ENCODE measurements around the gene PTPRN2. TPM values are rescaled to one million over a fixed set of nuclear protein-coding genes. Genes with fewer than 3 reads are reported as not detected.

Gene PTPRN2
- total and polyA plus RNA-seq, 9 of the 15 experiments (the other 6 are each of a cell fraction or from before 2014, with no cell fraction given): not detected

DNA sequence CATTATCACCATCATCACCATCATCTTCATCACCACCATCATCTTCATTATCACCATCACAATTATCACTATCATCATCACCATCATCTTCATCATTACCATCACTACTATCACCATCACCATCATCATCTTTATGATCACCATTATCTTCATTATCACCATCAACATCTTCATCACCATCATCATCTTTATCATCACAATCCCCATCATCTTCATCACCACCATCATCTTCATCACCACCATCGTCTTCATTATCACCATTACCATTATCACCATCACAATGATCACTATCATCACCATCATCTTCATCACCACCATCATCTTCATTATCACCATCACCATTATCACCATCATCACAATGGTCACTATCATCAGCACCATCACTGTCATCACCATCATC, 621.1 kb downstream of the PTPRN2 start (continued):
- TF ChIP-seq, protein P1, sequence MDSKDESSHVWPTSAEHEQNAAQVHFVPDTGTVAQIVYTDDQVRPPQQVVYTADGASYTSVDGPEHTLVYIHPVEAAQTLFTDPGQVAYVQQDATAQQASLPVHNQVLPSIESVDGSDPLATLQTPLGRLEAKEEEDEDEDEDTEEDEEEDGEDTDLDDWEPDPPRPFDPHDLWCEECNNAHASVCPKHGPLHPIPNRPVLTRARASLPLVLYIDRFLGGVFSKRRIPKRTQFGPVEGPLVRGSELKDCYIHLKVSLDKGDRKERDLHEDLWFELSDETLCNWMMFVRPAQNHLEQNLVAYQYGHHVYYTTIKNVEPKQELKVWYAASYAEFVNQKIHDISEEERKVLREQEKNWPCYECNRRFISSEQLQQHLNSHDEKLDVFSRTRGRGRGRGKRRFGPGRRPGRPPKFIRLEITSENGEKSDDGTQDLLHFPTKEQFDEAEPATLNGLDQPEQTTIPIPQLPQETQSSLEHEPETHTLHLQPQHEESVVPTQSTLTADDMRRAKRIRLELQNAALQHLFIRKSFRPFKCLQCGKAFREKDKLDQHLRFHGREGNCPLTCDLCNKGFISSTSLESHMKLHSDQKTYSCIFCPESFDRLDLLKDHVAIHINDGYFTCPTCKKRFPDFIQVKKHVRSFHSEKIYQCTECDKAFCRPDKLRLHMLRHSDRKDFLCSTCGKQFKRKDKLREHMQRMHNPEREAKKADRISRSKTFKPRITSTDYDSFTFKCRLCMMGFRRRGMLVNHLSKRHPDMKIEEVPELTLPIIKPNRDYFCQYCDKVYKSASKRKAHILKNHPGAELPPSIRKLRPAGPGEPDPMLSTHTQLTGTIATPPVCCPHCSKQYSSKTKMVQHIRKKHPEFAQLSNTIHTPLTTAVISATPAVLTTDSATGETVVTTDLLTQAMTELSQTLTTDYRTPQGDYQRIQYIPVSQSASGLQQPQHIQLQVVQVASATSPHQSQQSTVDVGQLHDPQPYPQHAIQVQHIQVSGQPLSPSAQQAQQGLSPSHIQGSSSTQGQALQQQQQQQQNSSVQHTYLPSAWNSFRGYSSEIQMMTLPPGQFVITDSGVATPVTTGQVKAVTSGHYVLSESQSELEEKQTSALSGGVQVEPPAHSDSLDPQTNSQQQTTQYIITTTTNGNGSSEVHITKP (IDR thresholded peaks at IDR 0.05; ENCODE audit: partially characterized antibody): no peak
- TF ChIP-seq, protein P2, sequence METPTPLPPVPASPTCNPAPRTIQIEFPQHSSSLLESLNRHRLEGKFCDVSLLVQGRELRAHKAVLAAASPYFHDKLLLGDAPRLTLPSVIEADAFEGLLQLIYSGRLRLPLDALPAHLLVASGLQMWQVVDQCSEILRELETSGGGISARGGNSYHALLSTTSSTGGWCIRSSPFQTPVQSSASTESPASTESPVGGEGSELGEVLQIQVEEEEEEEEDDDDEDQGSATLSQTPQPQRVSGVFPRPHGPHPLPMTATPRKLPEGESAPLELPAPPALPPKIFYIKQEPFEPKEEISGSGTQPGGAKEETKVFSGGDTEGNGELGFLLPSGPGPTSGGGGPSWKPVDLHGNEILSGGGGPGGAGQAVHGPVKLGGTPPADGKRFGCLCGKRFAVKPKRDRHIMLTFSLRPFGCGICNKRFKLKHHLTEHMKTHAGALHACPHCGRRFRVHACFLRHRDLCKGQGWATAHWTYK (CRISPR knock-in tag; IDR thresholded peaks at IDR 0.05): no peak
- TF ChIP-seq KLF16 (IDR thresholded peaks at IDR 0.05) (no peak), NCOA1 (IDR thresholded peaks at IDR 0.05; ENCODE audit: low read depth) (no peak), SRSF3 (IDR thresholded peaks at IDR 0.05; ENCODE audit: insufficient read depth, low read length) (no peak), CBX8 (IDR thresholded peaks at IDR 0.05; ENCODE audit: borderline replicate concordance, extremely low read depth, low read depth, low read length, poor library complexity, severe bottlenecking) (no peak), ZNF79 (CRISPR knock-in tag; IDR thresholded peaks at IDR 0.05; ENCODE audit: low read depth) (no peak), RBM15 (IDR thresholded peaks at IDR 0.05; ENCODE audit: insufficient read depth, low read length) (no peak), CREB3L1 (IDR thresholded peaks at IDR 0.05; ENCODE audit: borderline replicate concordance, low read depth) (no peak), PRPF4 (IDR thresholded peaks at IDR 0.05; ENCODE audit: insufficient read depth, low read depth, low read length, poor library complexity, severe bottlenecking) (no peak), HDAC2 (IDR thresholded peaks at IDR 0.05) (no peak), ZKSCAN1 (IDR thresholded peaks at IDR 0.05; ENCODE audit: low read depth, low read length) (no peak)
- TF ChIP-seq, protein P3, sequence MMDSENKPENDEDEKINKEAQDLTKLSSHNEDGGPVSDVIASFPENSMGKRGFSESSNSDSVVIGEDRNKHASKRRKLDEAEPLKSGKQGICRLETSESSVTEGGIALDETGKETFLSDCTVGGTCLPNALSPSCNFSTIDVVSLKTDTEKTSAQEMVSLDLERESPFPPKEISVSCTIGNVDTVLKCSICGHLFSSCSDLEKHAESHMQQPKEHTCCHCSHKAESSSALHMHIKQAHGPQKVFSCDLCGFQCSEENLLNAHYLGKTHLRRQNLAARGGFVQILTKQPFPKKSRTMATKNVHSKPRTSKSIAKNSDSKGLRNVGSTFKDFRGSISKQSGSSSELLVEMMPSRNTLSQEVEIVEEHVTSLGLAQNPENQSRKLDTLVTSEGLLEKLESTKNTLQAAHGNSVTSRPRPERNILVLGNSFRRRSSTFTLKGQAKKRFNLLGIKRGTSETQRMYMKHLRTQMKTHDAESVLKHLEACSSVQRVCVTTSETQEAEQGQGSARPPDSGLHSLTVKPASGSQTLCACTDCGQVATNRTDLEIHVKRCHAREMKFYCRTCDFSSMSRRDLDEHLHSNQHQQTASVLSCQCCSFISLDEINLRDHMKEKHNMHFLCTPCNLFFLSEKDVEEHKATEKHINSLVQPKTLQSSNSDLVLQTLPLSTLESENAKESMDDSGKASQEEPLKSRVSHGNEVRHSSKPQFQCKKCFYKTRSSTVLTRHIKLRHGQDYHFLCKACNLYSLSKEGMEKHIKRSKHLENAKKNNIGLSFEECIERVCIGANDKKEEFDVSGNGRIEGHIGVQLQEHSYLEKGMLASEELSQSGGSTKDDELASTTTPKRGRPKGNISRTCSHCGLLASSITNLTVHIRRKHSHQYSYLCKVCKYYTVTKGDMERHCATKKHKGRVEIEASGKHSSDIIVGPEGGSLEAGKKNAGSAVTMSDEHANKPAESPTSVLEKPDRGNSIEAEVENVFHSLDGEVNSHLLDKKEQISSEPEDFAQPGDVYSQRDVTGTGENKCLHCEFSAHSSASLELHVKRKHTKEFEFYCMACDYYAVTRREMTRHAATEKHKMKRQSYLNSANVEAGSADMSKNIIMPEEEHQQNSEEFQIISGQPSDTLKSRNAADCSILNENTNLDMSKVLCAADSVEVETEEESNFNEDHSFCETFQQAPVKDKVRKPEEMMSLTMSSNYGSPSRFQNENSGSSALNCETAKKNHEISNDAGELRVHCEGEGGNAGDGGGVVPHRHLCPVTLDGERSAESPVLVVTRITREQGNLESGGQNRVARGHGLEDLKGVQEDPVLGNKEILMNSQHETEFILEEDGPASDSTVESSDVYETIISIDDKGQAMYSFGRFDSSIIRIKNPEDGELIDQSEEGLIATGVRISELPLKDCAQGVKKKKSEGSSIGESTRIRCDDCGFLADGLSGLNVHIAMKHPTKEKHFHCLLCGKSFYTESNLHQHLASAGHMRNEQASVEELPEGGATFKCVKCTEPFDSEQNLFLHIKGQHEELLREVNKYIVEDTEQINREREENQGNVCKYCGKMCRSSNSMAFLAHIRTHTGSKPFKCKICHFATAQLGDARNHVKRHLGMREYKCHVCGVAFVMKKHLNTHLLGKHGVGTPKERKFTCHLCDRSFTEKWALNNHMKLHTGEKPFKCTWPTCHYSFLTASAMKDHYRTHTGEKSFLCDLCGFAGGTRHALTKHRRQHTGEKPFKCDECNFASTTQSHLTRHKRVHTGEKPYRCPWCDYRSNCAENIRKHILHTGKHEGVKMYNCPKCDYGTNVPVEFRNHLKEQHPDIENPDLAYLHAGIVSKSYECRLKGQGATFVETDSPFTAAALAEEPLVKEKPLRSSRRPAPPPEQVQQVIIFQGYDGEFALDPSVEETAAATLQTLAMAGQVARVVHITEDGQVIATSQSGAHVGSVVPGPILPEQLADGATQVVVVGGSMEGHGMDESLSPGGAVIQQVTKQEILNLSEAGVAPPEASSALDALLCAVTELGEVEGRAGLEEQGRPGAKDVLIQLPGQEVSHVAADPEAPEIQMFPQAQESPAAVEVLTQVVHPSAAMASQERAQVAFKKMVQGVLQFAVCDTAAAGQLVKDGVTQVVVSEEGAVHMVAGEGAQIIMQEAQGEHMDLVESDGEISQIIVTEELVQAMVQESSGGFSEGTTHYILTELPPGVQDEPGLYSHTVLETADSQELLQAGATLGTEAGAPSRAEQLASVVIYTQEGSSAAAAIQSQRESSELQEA (IDR thresholded peaks at IDR 0.05; ENCODE audit: low read depth): no peak
